Measurements from ENCODE around the gene DAB1.

Gene DAB1

DNA sequence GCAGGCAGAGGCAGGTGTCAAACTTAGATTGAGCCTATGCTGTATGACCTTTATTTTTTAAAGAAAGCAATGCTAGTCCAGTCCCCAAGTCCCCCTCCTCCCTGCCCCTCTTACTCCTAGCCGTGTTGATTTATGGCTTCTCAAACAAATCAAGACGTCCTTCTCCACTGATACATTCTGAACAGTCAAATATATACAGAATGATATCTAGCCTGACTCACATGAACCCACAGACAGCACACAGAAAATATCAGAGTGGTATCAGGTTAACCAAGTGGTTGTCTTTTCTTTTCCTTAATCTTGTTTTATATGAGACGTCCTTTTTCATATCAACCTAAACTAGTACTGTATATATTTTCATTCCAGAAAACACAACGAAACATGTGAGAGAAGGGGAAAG lies 13.4 kb downstream of the DAB1 start:
- no peak for DNase-seq

DNA sequence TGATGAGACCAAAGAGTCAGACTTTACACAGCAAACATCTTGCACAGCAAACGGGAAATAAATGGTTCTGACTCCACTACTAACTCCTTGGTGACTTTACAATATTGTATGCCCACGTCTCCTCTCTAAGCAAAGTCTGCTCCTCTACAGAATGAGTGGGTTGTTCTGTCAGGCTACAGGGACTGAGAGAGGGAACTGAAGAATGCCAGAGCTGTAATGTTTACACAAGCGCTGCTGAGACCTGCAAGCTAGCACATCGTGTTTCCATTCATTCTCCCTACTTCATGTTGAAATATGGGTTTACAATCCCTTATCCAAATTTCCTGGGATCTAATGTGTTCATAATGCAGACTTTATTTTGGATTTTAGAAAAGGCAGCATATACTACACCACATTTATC lies 15.9 kb downstream of the DAB1 start:
- DNase-seq: no peak

DNA sequence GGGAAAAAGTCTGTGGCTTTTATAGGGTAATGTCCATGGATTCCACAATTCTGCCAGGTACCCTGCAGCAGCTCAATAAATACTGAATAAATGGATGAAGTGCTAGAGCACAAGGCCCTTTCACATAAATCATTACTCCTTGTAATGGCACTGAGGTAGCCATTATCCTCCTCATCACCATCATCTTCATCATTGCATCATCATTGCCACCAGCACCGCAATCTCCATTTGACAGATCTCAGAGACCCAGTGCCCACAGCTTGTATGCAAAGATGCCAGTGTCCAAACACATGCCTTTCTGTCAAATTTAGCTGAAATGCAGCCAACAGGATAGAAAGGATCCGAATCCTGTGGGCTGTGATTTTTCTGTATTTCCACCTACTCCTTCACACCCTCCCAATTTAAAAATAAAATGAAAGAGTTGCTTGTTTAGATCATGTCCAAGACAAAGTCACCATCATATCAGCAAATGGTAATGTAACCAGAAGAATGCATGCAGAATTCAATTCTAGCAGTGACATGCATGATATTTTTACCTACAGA lies 17.4 kb downstream of the DAB1 start:
- no peak for DNase-seq

DNA sequence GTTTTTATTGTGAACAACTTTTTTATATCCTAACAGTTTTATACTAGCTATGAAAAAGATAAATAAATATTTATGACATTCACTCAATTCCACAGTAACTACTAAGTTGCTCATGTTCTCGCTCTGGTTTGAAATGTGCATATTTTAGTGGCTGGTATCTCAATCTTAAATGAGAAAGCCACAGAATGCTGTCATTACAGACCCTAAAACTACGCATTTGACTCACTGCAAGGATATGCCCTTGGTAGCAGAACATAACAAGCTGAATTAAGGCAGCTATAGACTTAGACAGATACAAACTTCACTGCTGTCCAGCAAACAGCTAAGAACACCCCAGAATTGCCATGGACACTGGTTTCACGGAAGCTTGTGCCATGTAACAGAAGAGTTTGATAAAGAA lies 19.0 kb downstream of the DAB1 start:
- no peak for DNase-seq

DNA sequence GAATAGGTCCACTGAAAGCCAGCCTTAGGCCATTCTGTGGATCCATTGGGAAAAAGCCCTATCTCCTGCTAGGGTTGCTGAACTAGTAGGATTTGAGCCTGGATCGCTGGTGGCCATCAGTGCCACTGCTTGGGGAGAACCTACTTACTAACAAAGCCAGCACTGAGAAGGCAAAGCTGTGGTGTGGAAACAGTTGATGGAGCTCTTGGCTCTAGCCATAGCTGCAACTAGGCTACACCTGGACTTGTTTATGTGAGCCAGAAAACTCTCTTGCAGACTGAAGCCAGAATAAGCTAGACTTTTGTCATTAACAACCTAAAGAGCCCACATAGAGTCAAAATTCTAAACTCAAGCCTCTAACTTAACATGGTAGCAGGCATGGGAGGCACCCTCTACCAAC lies 20.7 kb downstream of the DAB1 start:
- no peak for DNase-seq

DNA sequence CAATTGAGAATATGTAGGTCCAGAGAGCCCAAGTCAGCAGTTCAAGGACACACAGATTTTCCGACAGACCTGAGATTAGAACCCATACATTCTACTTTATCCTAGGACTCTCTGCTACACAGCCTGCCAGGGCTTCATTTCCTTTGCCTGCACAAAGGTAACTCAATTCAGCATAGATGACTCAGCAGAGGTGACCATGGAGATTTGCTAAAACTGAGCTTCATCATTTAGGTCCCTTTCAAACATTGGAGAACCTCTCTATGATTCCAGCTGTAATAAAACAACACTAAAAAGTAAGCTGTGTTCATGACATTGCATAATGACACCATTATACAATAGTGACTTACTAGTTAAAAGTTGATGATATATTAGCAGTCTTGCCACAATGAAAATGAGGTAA lies 22.2 kb downstream of the DAB1 start:
- DNase-seq: no peak

DNA sequence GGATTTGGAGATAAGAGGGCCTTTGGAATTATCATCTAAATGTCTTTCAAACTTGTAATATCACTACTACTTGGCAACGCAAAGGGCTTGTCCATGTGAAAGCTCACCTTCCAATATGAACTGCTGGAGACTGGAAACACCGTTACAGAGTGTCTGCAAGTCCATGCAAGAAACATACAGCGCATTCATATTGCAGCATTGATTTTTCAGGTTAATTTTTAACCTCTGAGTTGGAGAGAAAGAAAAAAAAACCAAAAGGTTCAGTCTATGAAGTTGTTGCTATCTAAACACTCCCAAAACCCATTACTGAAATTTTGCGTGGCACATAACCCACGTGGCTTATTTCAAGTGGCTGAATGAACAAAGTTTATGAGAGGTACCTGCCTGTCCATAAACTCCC lies 23.8 kb downstream of the DAB1 start:
- no peak for DNase-seq

DNA sequence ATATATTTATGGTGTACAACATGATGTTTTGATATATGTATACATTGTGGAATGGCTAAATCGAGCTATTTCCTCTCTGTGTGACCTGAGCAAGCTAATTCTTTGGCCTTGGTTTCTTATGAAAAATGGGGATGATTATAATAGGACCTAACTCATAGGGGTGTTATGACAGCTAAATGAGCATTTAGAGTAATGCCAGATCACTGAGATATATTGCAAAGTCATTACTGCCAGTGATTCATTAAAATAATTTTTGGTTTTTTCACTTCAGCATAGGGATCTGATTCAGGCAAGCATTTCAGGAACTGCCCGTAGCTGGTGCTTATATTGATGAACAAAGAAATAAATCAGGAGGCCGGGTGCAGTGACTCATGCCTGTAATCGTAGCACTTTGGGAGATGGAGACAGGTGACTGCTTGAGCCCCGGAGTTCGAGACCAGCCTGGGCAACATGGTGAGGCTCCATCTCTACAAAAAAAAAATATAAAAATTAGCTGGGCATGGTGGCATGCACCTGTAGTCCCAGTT lies 30.7 kb downstream of the DAB1 start:
- DNase-seq: no peak

DNA sequence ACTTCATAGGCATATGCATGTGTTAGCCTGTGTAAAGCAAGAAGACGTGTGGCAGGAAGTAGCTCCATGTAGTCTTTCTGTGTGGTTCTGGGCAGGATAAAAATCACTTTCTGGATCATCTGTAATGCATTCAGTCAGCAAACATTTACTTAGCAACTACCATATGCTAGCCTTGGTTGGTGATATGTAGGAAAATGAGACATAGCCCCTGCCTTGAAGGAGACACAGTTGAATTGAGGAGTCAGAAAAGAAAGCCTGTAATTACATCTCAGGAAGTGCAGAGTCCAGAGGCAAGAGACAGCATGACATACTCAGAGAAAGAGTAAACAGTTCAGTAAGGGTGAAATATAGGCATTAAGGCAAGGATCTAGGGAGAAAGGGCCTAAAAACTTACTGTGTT lies 38.5 kb downstream of the DAB1 start:
- DNase-seq: no peak

DNA sequence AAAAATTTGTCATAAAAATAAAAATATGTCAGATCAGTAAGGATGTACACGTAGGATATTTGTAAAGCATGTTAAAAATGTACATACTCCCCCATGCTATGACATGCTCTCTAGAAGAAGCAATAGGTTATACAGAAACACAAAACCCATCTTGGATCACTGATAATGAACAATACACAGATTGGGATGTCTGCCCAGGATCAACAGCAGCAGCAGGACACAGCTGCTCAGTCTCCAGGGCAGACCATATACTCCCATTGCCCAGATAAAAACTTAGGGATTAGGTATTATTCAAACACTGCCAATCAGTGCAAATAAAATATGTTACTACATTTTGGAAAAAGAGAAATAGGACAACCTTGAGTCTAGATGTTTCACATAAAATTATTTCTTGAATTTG lies 39.0 kb downstream of the DAB1 start:
- DNase-seq: no peak

DNA sequence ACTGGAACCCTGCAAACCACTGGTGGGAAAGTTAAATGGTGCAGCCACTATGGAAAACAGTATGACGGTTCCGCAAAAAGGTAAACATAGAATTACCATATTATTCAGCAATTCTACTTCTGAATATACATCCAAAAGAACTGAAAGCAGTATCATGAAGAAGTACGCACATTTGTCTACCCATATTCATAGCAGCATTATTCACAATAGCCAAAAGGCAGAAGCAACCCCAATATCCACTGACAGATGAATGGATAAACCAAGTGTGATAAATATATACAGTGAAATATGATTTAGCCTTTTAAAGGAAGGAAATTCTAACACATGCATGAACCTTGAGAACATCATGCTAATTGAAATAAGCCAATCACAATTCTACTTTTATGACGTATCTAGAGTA lies 39.6 kb downstream of the DAB1 start:
- no peak for DNase-seq

DNA sequence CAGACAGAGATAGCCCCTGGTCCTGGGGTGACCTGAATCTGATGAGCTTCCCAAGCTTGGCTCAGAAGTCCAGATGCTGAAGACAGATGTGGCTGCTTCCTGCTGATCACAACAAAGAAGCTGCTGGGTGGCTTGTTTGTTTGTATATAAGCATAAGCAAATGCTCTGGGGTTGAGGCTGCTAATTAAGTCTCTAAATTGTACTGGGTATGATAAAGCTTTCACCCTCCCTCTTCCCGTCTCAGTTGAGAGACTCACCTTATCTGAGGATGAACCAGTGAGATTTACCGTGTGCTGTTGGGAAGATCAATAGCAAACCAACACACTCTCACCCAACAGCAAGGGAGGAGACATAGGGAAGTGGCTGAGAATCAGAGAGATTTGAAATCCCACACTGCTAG lies 42.0 kb downstream of the DAB1 start:
- no peak for DNase-seq

DNA sequence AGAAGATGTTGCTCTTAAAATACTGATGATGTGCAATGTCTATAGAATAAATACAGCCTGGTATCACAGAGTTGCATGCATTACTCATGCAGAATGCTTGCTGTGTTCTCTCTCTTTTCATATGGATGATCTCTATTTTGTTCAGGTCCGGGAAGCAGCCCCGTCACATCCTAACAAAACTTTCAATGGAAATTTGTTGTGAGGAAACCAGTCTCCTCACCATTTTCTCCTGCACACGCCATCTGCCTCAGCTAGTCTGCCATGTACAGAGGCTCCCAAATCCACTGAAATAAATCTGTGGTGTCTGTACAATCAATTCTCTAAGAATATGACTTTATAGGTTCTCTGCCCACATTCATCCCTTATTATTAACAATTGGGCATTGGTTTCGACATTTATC lies 42.4 kb downstream of the DAB1 start:
- no peak for DNase-seq

DNA sequence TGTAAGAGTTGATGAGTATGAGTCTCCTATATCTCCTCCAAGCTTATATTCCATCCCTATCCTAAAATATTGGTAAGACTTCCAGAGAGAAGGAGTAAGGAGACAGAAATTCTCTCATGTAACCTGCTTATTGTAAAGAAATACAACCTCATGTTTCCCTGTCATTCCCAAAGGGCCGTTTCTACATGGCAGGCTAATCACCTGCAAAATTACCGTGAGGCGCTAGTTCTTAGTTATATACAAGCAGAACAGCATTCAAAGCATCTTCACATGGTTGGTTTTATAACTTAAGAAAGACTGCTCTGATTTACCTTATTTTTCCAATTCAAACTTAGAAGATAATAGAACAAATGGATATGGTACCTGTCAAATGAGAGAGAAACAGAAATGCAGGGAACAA lies 42.9 kb downstream of the DAB1 start:
- no peak for DNase-seq

DNA sequence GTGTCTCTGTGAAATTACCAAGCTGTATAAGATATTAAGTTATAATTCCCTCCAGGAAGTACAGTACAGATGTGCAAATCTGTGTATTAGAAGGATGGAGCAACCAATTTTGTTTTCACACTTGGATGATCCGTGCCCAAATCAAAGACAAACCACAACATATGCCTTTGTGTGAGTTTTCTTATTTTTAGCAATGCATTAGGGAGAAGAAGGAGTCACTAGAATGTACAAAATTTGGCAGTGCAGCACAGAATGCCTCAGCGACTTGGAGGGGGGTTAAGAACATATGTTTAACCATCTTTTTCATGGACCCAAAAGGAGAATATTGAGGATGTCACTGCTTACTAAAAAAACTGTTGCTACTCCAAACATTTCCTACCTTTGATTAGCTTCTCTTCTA lies 45.3 kb downstream of the DAB1 start:
- no peak for DNase-seq

DNA sequence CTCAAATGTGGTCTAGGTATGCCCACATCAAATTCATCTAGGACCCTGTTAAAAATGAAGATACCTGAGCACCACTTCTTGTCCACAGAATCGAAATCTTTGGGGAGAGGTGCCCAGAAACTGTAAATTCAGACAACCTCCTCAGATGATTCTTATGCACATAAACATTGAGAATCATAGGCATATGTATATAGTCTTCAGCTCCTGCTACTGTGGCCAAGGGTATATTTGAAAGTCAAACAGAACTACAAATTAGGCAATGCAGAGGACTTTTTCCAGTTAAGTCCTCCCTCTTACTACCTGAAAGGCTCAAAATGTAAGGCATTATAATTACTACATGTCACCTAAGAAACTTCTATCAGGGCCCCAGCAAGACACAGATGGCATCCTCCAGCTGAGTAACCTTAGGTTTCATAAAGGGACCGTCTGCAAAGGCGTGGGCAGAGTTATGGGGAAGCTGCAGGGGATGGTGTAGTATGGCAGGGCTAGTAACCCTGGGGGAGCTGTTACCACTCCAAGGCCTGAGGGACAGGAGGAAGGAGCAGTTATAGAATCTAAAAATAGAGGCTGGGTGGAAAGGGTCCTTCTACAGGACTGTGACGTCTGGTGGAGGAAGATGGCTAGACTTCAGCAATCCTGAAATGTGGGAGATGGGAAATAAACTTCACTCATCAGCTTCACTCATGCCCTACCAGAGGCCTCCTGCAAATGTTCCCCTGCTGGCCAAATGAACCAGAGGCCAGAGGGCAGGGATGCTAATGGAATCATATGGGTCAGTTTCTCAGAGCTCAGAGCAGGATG lies 46.3 kb downstream of the DAB1 start:
- DNase-seq: no peak

DNA sequence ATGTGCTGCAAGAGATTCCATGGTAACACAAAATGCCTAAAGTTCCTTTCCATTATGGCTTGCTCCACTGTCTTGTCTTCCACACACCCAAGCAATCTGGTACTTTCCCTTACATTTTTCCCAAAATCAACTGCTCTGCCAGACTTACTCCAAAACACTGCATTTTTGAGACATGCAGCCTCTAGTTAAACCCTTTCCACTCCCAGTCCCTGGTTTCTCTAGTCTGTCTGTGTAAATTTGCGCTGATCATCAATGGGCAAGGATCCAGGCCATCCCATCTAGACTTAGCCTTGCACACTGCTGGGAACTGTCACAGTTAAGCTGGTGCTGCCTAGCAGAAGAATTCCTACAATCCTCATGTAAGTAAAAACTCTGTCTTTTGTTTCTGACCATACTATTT lies 47.8 kb downstream of the DAB1 start:
- no peak for DNase-seq

DNA sequence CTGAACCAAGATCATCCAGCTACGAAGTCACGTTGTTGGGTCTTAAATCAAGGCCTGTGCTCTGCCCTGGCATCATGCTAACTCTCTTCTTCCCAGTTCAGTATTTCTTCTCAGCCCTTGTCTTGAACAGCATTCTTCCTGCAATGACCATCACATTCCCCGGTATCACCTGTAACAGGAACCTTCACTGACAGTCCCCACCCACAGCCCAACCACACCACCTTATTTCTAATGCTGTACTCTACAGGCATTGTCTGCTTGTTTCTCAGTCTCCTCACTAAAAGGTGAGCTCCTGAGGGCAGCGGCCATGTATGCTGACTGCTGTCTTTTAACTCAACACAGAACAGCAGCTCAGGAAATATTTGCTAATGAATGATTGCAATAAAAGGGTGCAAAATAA lies 54.0 kb downstream of the DAB1 start:
- DNase-seq: no peak

DNA sequence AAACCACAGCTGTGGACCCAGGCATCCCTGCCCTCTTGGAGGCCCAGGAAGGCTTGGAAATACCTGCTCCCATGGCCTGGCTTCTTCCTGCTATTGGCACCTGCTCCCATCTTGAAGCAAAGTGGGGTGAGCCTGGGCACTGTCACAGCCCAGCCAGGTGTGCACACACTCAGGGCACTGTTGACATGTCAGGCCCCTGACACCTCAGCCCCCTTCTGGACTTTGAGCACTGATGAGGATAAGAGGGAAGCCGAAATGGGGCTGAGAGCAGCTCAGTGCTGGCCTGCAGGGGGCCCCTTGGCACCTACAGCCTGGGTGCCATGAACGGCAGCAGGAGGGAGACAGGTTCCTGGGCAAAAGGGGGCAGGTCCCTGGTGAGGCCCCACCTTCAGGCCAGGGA lies 55.9 kb downstream of the DAB1 start:
- DNase-seq: no peak

DNA sequence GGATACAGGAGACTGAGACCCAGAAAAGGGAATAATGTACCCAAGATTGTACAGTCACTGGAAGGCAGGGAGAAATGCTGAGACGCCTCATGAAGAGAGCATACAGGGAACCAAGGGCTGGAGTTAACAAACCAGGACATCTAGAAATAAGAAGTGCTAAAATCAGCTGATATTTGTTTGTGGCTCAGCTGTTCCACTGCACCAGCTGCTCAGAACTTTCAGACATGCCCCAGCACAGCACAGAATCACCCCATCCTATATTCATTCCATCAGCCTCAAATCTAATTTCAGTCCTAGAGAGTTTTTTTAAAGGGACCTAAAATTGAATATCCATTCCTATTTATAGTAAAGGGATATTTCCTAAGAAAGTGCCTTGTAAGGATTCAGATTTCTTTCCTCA lies 60.2 kb downstream of the DAB1 start:
- DNase-seq: no peak

DNA sequence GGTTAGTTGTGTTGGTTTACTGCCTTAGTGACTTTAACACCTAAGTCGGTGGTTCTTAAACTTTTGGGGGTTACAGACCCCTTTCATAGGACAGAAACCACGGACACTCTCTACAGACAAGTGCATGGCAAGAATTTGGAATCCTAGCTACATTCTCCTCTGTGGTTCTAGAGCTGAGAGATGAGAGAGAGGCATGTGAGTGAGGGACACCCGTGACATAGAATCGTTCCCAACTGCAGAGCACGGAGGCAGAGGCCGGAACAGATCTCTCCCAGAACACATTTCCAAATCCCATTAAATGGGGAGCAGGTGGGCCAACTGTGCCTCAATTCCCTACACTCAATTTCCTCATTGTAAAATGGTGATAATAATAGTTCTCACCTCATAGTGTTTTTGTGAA lies 60.7 kb downstream of the DAB1 start:
- no peak for DNase-seq

DNA sequence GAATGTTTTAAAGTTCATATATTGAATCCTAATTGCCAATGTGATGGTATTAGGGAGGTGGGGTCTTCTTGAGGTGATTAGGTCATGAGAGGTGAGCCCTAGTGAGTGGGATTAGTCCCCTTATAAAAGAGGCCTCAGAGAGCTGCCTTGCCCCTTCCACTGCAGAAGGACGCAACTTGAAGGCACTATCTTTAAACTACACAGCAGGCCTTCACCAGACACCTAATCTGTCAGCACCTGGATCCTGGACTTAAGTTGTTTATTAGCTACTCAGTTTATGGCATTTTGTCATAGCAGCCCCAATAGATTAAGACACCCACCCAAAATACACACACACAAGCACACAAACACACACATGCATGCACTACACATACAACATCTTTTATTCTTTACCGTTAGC lies 61.4 kb downstream of the DAB1 start:
- no peak for DNase-seq

DNA sequence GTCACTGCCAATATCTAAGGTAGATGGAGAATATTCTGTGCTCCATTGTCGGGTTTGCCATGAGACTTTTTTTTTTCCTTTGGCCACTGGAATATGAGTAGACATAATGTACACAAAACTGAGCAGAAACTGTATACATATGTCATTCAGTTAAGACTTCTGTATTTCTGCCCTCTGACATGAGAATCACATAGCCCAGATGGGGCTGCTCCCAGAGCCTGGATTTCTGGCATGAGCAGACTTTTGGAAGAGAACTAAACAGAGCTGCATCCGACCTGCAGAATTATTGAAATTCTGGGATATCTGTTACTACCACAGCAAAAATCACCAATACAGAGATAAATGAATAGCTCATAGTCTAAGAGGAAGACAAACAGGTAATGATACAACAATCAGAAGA lies 62.3 kb downstream of the DAB1 start:
- DNase-seq: no peak

DNA sequence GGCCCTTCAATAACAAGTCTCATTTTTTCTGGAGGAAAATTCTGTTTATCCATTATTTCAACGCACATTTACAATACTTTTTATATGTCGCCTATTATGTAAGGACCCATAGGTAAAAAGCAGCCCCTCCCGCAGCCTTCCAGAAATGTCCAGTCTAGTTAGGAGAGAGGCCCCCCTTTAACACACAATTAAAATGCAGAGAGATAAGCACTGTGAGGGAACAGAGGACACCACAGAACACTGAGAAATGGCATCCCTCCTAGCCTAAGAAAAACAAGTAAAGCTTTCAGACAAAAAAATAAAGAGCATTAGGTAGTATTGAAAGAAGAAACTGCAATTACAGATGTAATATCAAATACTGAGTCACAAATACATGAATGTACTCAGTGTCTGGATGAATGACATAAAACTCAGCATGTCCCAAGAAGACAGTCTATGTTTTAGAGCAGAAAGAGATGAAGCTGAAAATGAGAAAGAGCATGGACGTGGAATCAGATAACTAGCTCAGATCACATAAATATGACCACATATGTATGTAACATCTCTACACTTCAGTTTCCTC lies 62.9 kb downstream of the DAB1 start:
- no peak for DNase-seq

DNA sequence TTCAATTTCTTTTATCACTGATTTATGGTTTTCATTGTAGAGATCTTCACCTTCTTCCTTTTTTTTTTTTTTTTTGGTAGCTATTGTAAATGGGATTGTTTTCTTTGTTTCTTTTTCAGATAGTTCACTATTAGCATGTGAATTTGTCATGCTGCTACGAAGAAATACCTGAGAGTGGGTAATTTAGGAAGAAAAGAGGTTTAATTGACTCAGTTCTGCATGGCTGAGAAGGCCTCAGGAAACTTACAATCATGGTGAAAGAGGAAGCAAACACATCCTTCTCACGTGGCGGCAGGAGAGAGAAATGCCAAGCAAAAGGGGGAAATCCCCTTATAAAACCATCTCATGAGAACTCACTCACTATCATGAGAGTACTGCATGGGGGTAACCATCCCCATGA lies 66.4 kb downstream of the DAB1 start:
- DNase-seq: no peak
